ENCODE data around the gene NARF.

Gene NARF

GRCh38 chr17:82489851-82490511 is 31.4 kb downstream of the NARF start:
- no peaks in the 10 kb centered on the region for H3K9me3 ChIP-seq (ENCODE audit: control insufficient read depth in 2 of 2, low read length in 2 of 2)
- no peak overlapping the region for H3K27ac ChIP-seq (ENCODE audit: low read depth in 2 of 2, low read length in 2 of 2)
- H3K9ac ChIP-seq (ENCODE audit: low read depth in 1 of 2, low read length in 2 of 2) = no peak overlapping the region
- no peaks in the 10 kb centered on the region for H3K27me3 ChIP-seq (ENCODE audit: control insufficient read depth in 2 of 2, insufficient read depth in 2 of 2, low read length in 2 of 2)
- H3K36me3 ChIP-seq (ENCODE audit: control insufficient read depth in 2 of 2, insufficient read depth in 2 of 2, low read length in 2 of 2) = peaks cover 17 to 20% of the 10 kb centered on the region in 2 donors
- no peak overlapping the region for H3K4me3 ChIP-seq (ENCODE audit: low read length in 2 of 2)
- peaks cover 3 to 12% of the 10 kb centered on the region in 2 donors for H3K4me1 ChIP-seq (ENCODE audit: control insufficient read depth in 2 of 2, insufficient read depth in 2 of 2, low read length in 2 of 2)

GRCh38 chr17:82490512-82491195 is 32.1 kb downstream of the NARF start:
- H3K4me1 ChIP-seq (ENCODE audit: control insufficient read depth in 2 of 2, insufficient read depth in 2 of 2, low read length in 2 of 2) = peaks cover 3 to 12% of the 10 kb centered on the region in 2 donors
- no peak overlapping the region for H3K4me3 ChIP-seq (ENCODE audit: low read length in 2 of 2)
- H3K36me3 ChIP-seq (ENCODE audit: control insufficient read depth in 2 of 2, insufficient read depth in 2 of 2, low read length in 2 of 2) = peaks cover 13 to 15% of the 10 kb centered on the region in 2 donors
- no peaks in the 10 kb centered on the region for H3K9me3 ChIP-seq (ENCODE audit: control insufficient read depth in 2 of 2, low read length in 2 of 2)
- no peak overlapping the region for H3K27ac ChIP-seq (ENCODE audit: low read depth in 2 of 2, low read length in 2 of 2)
- H3K27me3 ChIP-seq (ENCODE audit: control insufficient read depth in 2 of 2, insufficient read depth in 2 of 2, low read length in 2 of 2) = no peaks in the 10 kb centered on the region
- H3K9ac ChIP-seq (ENCODE audit: low read depth in 1 of 2, low read length in 2 of 2) = no peak overlapping the region

GRCh38 chr17:82491196-82491530 is 32.6 kb downstream of the NARF start:
- no peak overlapping the region for H3K9ac ChIP-seq (ENCODE audit: low read depth in 1 of 2, low read length in 2 of 2)
- H3K27ac ChIP-seq (ENCODE audit: low read depth in 2 of 2, low read length in 2 of 2) = no peak overlapping the region
- H3K27me3 ChIP-seq (ENCODE audit: control insufficient read depth in 2 of 2, insufficient read depth in 2 of 2, low read length in 2 of 2) = no peaks in the 10 kb centered on the region
- H3K9me3 ChIP-seq (ENCODE audit: control insufficient read depth in 2 of 2, low read length in 2 of 2) = no peaks in the 10 kb centered on the region
- H3K36me3 ChIP-seq (ENCODE audit: control insufficient read depth in 2 of 2, insufficient read depth in 2 of 2, low read length in 2 of 2) = peaks cover 9 to 11% of the 10 kb centered on the region in 2 donors
- H3K4me3 ChIP-seq (ENCODE audit: low read length in 2 of 2) = no peak overlapping the region
- peaks cover 2 to 14% of the 10 kb centered on the region in 2 donors for H3K4me1 ChIP-seq (ENCODE audit: control insufficient read depth in 2 of 2, insufficient read depth in 2 of 2, low read length in 2 of 2)

GRCh38 chr17:82491533-82491932 is 33.0 kb downstream of the NARF start:
- no peaks in the 10 kb centered on the region for H3K27me3 ChIP-seq (ENCODE audit: control insufficient read depth in 2 of 2, insufficient read depth in 2 of 2, low read length in 2 of 2)
- H3K27ac ChIP-seq (ENCODE audit: low read depth in 2 of 2, low read length in 2 of 2) = no peak overlapping the region
- H3K4me3 ChIP-seq (ENCODE audit: low read length in 2 of 2) = no peak overlapping the region
- H3K36me3 ChIP-seq (ENCODE audit: control insufficient read depth in 2 of 2, insufficient read depth in 2 of 2, low read length in 2 of 2) = peaks cover 5 to 11% of the 10 kb centered on the region in 2 donors
- no peak overlapping the region for H3K9ac ChIP-seq (ENCODE audit: low read depth in 1 of 2, low read length in 2 of 2)
- H3K9me3 ChIP-seq (ENCODE audit: control insufficient read depth in 2 of 2, low read length in 2 of 2) = no peaks in the 10 kb centered on the region
- H3K4me1 ChIP-seq (ENCODE audit: control insufficient read depth in 2 of 2, insufficient read depth in 2 of 2, low read length in 2 of 2) = peaks cover 5 to 12% of the 10 kb centered on the region in 2 donors

GRCh38 chr17:82492643-82493225 is 34.2 kb downstream of the NARF start:
- Histone ChIP-seq H3K4me1 (ENCODE audit: control insufficient read depth in 2 of 2, insufficient read depth in 2 of 2, low read length in 2 of 2) (peaks cover 12 to 18% of the 10 kb centered on the region in 2 donors), H3K9ac (ENCODE audit: low read depth in 1 of 2, low read length in 2 of 2) (no peak overlapping the region), H3K27ac (ENCODE audit: low read depth in 2 of 2, low read length in 2 of 2) (no peak overlapping the region), H3K4me3 (ENCODE audit: low read length in 2 of 2) (no peak overlapping the region), H3K36me3 (ENCODE audit: control insufficient read depth in 2 of 2, insufficient read depth in 2 of 2, low read length in 2 of 2) (peaks cover 3 to 7% of the 10 kb centered on the region in 2 donors), H3K9me3 (ENCODE audit: control insufficient read depth in 2 of 2, low read length in 2 of 2) (no peaks in the 10 kb centered on the region), H3K27me3 (ENCODE audit: control insufficient read depth in 2 of 2, insufficient read depth in 2 of 2, low read length in 2 of 2) (no peaks in the 10 kb centered on the region)

- H3K4me3 ChIP-seq (ENCODE audit: low read length in 2 of 2) = no peak overlapping the region
- no peak overlapping the region for H3K27ac ChIP-seq (ENCODE audit: low read depth in 2 of 2, low read length in 2 of 2)
- H3K9ac ChIP-seq (ENCODE audit: low read depth in 1 of 2, low read length in 2 of 2) = no peak overlapping the region
- peaks cover 16 to 19% of the 10 kb centered on the region in 2 donors for H3K4me1 ChIP-seq (ENCODE audit: control insufficient read depth in 2 of 2, insufficient read depth in 2 of 2, low read length in 2 of 2)
- H3K36me3 ChIP-seq (ENCODE audit: control insufficient read depth in 2 of 2, insufficient read depth in 2 of 2, low read length in 2 of 2) = peaks cover 0 to 2% of the 10 kb centered on the region in 2 donors
- no peaks in the 10 kb centered on the region for H3K9me3 ChIP-seq (ENCODE audit: control insufficient read depth in 2 of 2, low read length in 2 of 2)
- H3K27me3 ChIP-seq (ENCODE audit: control insufficient read depth in 2 of 2, insufficient read depth in 2 of 2, low read length in 2 of 2) = no peaks in the 10 kb centered on the region
Measured at GRCh38 chr17:82493226-82493781, 34.8 kb downstream of the NARF start.

GRCh38 chr17:82494236-82495055 is 35.9 kb downstream of the NARF start:
- Histone ChIP-seq H3K36me3 (ENCODE audit: control insufficient read depth in 2 of 2, insufficient read depth in 2 of 2, low read length in 2 of 2) (peaks cover 0 to under 1% of the 10 kb centered on the region in 2 donors), H3K9ac (ENCODE audit: low read depth in 1 of 2, low read length in 2 of 2) (peak overlapping the region in 1 of 2 donors; percentile 41), H3K4me3 (ENCODE audit: low read length in 2 of 2) (peak overlapping the region in 1 of 2 donors; percentile 0), H3K27me3 (ENCODE audit: control insufficient read depth in 2 of 2, insufficient read depth in 2 of 2, low read length in 2 of 2) (no peaks in the 10 kb centered on the region), H3K27ac (ENCODE audit: low read depth in 2 of 2, low read length in 2 of 2) (peak overlapping the region in 1 of 2 donors; percentile 39), H3K4me1 (ENCODE audit: control insufficient read depth in 2 of 2, insufficient read depth in 2 of 2, low read length in 2 of 2) (peaks cover 16 to 19% of the 10 kb centered on the region in 2 donors), H3K9me3 (ENCODE audit: control insufficient read depth in 2 of 2, low read length in 2 of 2) (no peaks in the 10 kb centered on the region)

- Histone ChIP-seq H3K36me3 (ENCODE audit: control insufficient read depth in 2 of 2, insufficient read depth in 2 of 2, low read length in 2 of 2) (no peaks in the 10 kb centered on the region), H3K9me3 (ENCODE audit: control insufficient read depth in 2 of 2, low read length in 2 of 2) (no peaks in the 10 kb centered on the region), H3K4me1 (ENCODE audit: control insufficient read depth in 2 of 2, insufficient read depth in 2 of 2, low read length in 2 of 2) (peaks cover 16 to 19% of the 10 kb centered on the region in 2 donors), H3K4me3 (ENCODE audit: low read length in 2 of 2) (peak overlapping the region in 1 of 2 donors; percentile 74), H3K27me3 (ENCODE audit: control insufficient read depth in 2 of 2, insufficient read depth in 2 of 2, low read length in 2 of 2) (no peaks in the 10 kb centered on the region), H3K9ac (ENCODE audit: low read depth in 1 of 2, low read length in 2 of 2) (peak overlapping the region in 1 of 2 donors; percentile 77), H3K27ac (ENCODE audit: low read depth in 2 of 2, low read length in 2 of 2) (peak overlapping the region in 1 of 2 donors; percentile 4)
Measured at GRCh38 chr17:82495844-82496528, 37.4 kb downstream of the NARF start.

Data from mucosa of rectum (tissue), 2 donors.